Kidney (tissue), 14 donors: Measurements from ENCODE around the gene CALR. TPM values are rescaled to one million over a fixed set of nuclear protein-coding genes. Genes with fewer than 3 reads are reported as not detected.

Source experiments
- DNase-seq, 5 donors: peaks; one replicate each; pipeline ENCODE4 v3.0.0-alpha.2; 2013 to 2020
- FAIRE-seq: peaks from 2 replicates; lab custom pipeline; 2012; peaks lifted over from hg19 to GRCh38; lab: Jason Lieb, UNC
- H3K27ac ChIP-seq, 2 donors: one replicate each; pipeline ENCODE4 v1.7.0; 2013; ENCODE audit warnings: low read depth in 2 of 2, low read length in 2 of 2, inconsistent platforms in 1 of 2
- H3K27me3 ChIP-seq: one replicate; pipeline ENCODE4 v1.7.1; 2013; ENCODE audit warnings: low read length, inconsistent platforms; ENCODE audit not compliant: control insufficient read depth, insufficient read depth
- H3K36me3 ChIP-seq, 3 donors: one replicate each; pipeline versions ENCODE4 v1.7.0 to v1.7.1; 2013; ENCODE audit warnings: low read length in 3 of 3, control low read depth in 1 of 3, inconsistent platforms in 1 of 3; ENCODE audit not compliant: insufficient read depth in 3 of 3, control insufficient read depth in 2 of 3
- H3K4me1 ChIP-seq, 3 donors: one replicate each; pipeline versions ENCODE4 v1.7.0 to v1.7.1; 2013; ENCODE audit warnings: low read length in 3 of 3, inconsistent platforms in 1 of 3, low read depth in 1 of 3; ENCODE audit not compliant: control insufficient read depth in 2 of 3, insufficient read depth in 2 of 3
- H3K4me3 ChIP-seq, 3 donors: one replicate each; pipeline versions ENCODE4 v1.7.0 to v1.8.1; 2013; ENCODE audit warnings: low read length in 3 of 3, control low read depth in 1 of 3, inconsistent platforms in 1 of 3
- H3K9ac ChIP-seq, 3 donors: one replicate each; pipeline versions ENCODE4 v1.7.0 to v1.7.1; 2013; ENCODE audit warnings: low read length in 3 of 3, control low read depth in 1 of 3, inconsistent platforms in 1 of 3
- H3K9me3 ChIP-seq, 3 donors: one replicate each; pipeline versions ENCODE4 v1.7.0 to v1.7.1; 2013; ENCODE audit warnings: low read length in 3 of 3, control low read depth in 1 of 3, inconsistent platforms in 1 of 3; ENCODE audit not compliant: control insufficient read depth in 2 of 3, insufficient read depth in 1 of 3
- intact Hi-C: fragments of 100-400 bp; cut with DNase I; formaldehyde crosslinking; loops from one replicate; pipeline ENCODE4 v1.11.1; 2022
- polyA plus RNA-seq: library from polyadenylated mRNA; stranded (reverse); fragments of 350-450 nt; fragmentation: Illumina TruSeq; extraction: RNeasy Lipid Tissue Mini Kit (QIAGEN cat#74804); gene quantifications from one replicate; pipeline ENCODE4 v1.2.3, GENCODE V29; 2014; ENCODE audit warnings: low read depth, low replicate concordance; ENCODE audit not compliant: insufficient read depth
- total RNA-seq: library from RNA; stranded (reverse); fragmentation: NEBNext Ultra II Directional; extraction: Animal tissue kit (Norgen Biotek cat#: 25700); gene quantifications from one replicate; pipeline ENCODE4 v1.2.1, GENCODE V29; 2021
- TF ChIP-seq, protein P1 (sequence below): IDR thresholded peaks from 3 replicates; pipeline ENCODE4 v1.5.1; 2012; ENCODE audit warnings: mild to moderate bottlenecking, moderate library complexity, borderline replicate concordance; ENCODE audit not compliant: insufficient read depth; ENCODE audit errors: extremely low read depth
- donor health status: control.
- donor health status: control.
- donor health status: control.
- donor health status: control.
- donor health status: control.
- donor health status: DM: yes; HTN: yes; CAD: no.
- donor health status: Normal renal cell carcinoma (clear cell type).

The CALR gene
- total and polyA plus RNA-seq, 2 donors from 2014 or later: 1,037 to 1,087 TPM

DNA sequence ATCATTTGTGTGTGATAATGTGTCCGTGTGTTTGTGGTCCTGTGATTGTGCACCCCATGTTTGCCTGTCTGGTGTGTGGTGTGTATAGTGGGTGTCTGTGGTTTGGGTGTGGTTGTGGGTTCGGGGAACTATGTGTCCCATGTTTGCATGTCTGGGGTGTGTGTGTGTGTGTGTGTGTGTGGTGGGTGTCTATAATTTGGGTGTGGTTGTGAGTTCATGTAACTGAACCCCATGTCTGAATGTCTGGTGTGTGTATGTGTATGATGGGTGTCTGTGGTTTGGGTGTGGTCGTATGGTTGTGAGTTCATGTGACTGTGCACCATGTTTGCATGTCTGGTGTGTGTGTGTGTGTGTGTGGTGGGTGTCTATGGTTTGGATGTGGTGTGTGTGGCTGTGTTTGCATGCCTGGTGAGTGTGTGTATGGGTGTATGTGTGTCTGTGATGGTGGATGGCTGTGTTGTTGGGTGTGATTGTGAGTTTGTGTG lies 45.8 kb downstream of the CALR start:
- Histone ChIP-seq H3K27ac (no peak overlapping the region), H3K9me3 (no peaks in the 10 kb centered on the region), H3K4me1 (peaks cover 0 to 11% (median 4%) of the 10 kb centered on the region in 3 donors), H3K4me3 (no peak overlapping the region), H3K36me3 (no peaks in the 10 kb centered on the region), H3K9ac (no peak overlapping the region), H3K27me3 (peaks cover 9% of the 10 kb centered on the region)
- TF ChIP-seq, protein P1, sequence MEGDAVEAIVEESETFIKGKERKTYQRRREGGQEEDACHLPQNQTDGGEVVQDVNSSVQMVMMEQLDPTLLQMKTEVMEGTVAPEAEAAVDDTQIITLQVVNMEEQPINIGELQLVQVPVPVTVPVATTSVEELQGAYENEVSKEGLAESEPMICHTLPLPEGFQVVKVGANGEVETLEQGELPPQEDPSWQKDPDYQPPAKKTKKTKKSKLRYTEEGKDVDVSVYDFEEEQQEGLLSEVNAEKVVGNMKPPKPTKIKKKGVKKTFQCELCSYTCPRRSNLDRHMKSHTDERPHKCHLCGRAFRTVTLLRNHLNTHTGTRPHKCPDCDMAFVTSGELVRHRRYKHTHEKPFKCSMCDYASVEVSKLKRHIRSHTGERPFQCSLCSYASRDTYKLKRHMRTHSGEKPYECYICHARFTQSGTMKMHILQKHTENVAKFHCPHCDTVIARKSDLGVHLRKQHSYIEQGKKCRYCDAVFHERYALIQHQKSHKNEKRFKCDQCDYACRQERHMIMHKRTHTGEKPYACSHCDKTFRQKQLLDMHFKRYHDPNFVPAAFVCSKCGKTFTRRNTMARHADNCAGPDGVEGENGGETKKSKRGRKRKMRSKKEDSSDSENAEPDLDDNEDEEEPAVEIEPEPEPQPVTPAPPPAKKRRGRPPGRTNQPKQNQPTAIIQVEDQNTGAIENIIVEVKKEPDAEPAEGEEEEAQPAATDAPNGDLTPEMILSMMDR: no peak
- no peak for DNase-seq
- FAIRE-seq: no peak
- intact Hi-C loops: no loop called here

DNA sequence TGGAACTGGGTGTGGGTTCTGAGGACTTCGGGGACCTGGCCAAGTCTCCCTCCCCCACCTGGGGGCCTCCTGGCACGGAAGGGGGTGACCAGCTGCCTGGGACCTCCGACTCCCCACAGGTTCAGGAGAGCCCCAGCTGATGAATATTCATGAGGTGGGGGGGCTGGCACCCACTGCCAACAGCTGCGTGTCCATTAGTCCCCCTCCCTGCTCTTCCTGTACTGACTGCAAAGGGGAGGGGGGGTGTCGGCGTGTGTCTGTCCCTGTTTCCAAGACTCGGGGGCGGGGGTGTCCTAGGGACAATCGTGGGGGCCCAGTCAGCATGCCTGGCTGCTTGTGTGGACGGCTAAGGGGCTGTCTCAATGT lies 46.3 kb downstream of the CALR start:
- Histone ChIP-seq H3K36me3 (no peaks in the 10 kb centered on the region), H3K4me3 (no peak overlapping the region), H3K27ac (no peak overlapping the region), H3K9ac (no peak overlapping the region), H3K9me3 (no peaks in the 10 kb centered on the region), H3K4me1 (peaks cover 0 to 11% (median 4%) of the 10 kb centered on the region in 3 donors), H3K27me3 (peaks cover 9% of the 10 kb centered on the region)
- TF ChIP-seq, protein P1: no peak
- DNase-seq: no peak
- no peak for FAIRE-seq
- intact Hi-C loops: no loop called here

DNA sequence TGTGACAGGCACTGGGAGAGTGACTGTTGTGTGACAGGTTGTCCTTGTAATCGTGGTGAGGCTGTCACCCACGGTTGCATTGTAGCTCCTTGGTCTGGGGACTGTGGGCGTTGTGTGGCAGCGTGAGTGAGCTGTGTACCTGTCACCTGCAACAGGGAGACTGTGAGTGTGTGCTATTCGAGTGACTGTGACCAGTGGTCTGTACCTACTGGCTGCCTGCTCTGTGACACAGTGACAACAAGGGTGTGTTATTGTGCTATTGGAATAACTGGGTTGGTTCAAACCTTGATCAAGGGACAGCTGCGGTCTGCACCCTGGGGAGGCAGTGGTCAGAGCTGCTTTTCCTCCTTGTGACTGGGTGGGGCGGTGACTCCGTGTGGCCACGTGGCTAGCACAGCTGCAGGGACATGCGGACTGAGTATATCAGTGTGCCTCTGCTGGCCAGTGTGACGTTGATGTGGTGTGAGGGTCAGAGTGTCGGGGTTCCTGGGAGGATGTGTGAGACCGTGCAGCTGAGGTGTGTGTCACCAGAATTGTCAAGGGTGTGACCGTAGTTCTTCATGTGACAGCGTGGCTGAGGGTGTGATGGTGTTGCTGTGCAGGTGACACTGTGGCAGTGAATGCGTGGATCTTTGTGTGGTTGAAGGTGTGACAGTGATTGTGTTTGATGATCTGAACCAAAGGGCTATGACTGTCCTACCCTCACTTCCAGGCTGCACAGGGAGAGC lies 46.8 kb downstream of the CALR start:
- Histone ChIP-seq H3K27me3 (peaks cover 9% of the 10 kb centered on the region), H3K36me3 (no peaks in the 10 kb centered on the region), H3K9me3 (no peaks in the 10 kb centered on the region), H3K27ac (no peak overlapping the region), H3K4me3 (no peak overlapping the region), H3K4me1 (peaks cover 0 to 11% (median 4%) of the 10 kb centered on the region in 3 donors), H3K9ac (no peak overlapping the region)
- no peak for FAIRE-seq
- peak in 3 of 5 donors; percentile 14 to 90 (median 41) for DNase-seq
- intact Hi-C loops: no loop called here
- TF ChIP-seq, protein P1: no peak
